MM.1S (cell line): ENCODE data around the gene TRDN.

Experiments
- EZH2phosphoT487 ChIP-seq: fragments of 300-600 bp; sonication (generic); IDR thresholded peaks from 2 replicates; pipeline ENCODE4 v1.6.1; 2018; ENCODE audit warnings: antibody characterized with exemption, low read length
- TF ChIP-seq, protein P1 (sequence below): fragments of 300-600 bp; sonication (generic); IDR thresholded peaks from 2 replicates; pipeline ENCODE4 v1.5.1; 2016; ENCODE audit warnings: antibody characterized with exemption, low read length, mixed read lengths

DNA sequence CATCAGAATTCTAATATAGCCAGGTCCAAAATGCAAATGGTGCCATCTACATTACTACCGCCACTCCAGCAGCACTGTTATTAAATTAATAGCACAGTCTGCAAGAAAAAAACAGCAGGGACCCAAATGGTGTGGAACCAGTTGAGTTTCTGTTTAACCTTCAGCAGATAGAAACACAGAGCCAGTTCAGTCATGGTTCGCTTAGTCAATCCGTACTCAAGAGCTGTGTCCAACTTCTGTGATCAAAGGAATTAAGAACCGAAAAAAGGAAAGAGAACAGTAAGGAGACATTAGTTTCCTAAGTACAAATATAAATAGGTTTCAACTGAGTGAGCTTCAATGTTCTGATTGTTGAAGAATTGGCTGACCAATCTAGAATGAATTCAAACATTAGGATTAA lies 107.7 kb downstream of the TRDN start:
- TF ChIP-seq, protein P1, sequence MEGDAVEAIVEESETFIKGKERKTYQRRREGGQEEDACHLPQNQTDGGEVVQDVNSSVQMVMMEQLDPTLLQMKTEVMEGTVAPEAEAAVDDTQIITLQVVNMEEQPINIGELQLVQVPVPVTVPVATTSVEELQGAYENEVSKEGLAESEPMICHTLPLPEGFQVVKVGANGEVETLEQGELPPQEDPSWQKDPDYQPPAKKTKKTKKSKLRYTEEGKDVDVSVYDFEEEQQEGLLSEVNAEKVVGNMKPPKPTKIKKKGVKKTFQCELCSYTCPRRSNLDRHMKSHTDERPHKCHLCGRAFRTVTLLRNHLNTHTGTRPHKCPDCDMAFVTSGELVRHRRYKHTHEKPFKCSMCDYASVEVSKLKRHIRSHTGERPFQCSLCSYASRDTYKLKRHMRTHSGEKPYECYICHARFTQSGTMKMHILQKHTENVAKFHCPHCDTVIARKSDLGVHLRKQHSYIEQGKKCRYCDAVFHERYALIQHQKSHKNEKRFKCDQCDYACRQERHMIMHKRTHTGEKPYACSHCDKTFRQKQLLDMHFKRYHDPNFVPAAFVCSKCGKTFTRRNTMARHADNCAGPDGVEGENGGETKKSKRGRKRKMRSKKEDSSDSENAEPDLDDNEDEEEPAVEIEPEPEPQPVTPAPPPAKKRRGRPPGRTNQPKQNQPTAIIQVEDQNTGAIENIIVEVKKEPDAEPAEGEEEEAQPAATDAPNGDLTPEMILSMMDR = no peak
- no peak for TF ChIP-seq EZH2phosphoT487
